Gastroesophageal sphincter (tissue), 4 donors: ENCODE data around the gene TBC1D19. TPM values are rescaled to one million over a fixed set of nuclear protein-coding genes. Genes with fewer than 3 reads are reported as not detected.
"Not testable (repeated sequence)": the region's sequence is repeated elsewhere in the genome, so short reads cannot be mapped to it uniquely, and the experiment has no call there.

Experiments
- ATAC-seq: fragments of 150-250 bp; one replicate; pipeline ENCODE4 v1.9.1; 2016; ENCODE audit warnings: mild to moderate bottlenecking, moderate library complexity
- H3K27ac ChIP-seq, 4 donors: fragments of 200-600 bp; sonication (generic) in 3 of 4; 1 replicate in 3 of 4; 2 replicates in 1 of 4; pipeline ENCODE4 v1.5.1; 2016 to 2019
- H3K27me3 ChIP-seq: fragments of 200-600 bp; sonication (generic); one replicate; pipeline ENCODE4 v1.5.1; 2019
- H3K36me3 ChIP-seq, 2 donors: fragments of 200-600 bp; sonication (generic); one replicate each; pipeline ENCODE4 v1.5.1; 2019; ENCODE audit warnings: control low read depth in 1 of 2
- H3K4me1 ChIP-seq, 3 donors: fragments of 200-600 bp; sonication (generic); 1 replicate in 2 of 3; 2 replicates in 1 of 3; pipeline ENCODE4 v1.5.1; 2016 to 2019; ENCODE audit warnings: control low read depth in 2 of 3
- H3K4me3 ChIP-seq, 2 donors: fragments of 200-600 bp; sonication (generic); one replicate each; pipeline ENCODE4 v1.5.1; 2019; ENCODE audit warnings: mild to moderate bottlenecking in 1 of 2, moderate library complexity in 1 of 2
- H3K9me3 ChIP-seq, 3 donors: fragments of 200-600 bp; sonication (generic); one replicate each; pipeline ENCODE4 v1.5.1; 2017 to 2019; ENCODE audit warnings: control low read depth in 2 of 3
- CTCF ChIP-seq, 4 experiments: fragments of 200-600 bp in 2 of 4; fragments of 450-650 bp in 2 of 4; sonication (generic) in 1 of 4; IDR thresholded peaks; one replicate each; pipeline ENCODE4 v1.5.1; 2017 to 2019; ENCODE audit warnings: antibody characterized with exemption in 4 of 4, mild to moderate bottlenecking in 2 of 4, moderate library complexity in 2 of 4
- EP300 ChIP-seq: sonication (generic); formaldehyde crosslinking; IDR thresholded peaks from one replicate; pipeline ENCODE4 v1.6.1; 2017; ENCODE audit warnings: antibody characterized with exemption, mild to moderate bottlenecking
- POLR2A ChIP-seq, 2 donors: fragments of 450-650 bp; IDR thresholded peaks; one replicate each; pipeline ENCODE4 v1.6.1; 2017; ENCODE audit warnings: antibody characterized with exemption in 2 of 2, mild to moderate bottlenecking in 2 of 2, moderate library complexity in 1 of 2
- POLR2AphosphoS5 ChIP-seq: sonication (generic); formaldehyde crosslinking; IDR thresholded peaks from one replicate; pipeline ENCODE4 v1.6.1; 2017; ENCODE audit warnings: antibody characterized with exemption
- WGBS, 2 donors: methylation state at CpG; one replicate each; pipeline ENCODE4 v1.1.5; 2018; ENCODE audit warnings: low coverage in 1 of 2; 5-methylcytosine and 5-hydroxymethylcytosine counted together
- total RNA-seq, 4 donors: library from RNA; depleted of rRNA; stranded (reverse); fragments of >200 nt; gene quantifications; one replicate each; pipeline ENCODE4 v1.1.0, GENCODE V29; 2016

Gene TBC1D19
- 10 to 100 TPM; 13.2 to 20.1 (median 15.9) TPM for total RNA-seq

- WGBS, 2 donors = 0 to 14% methylated on average over 4 to 5 of the region's 39 CpGs
- H3K4me1 ChIP-seq = peaks cover 0 to 21% (median 3%) of the 10 kb centered on the region in 3 donors
Observed at GRCh38 chr4:26583865-26584652, at the start of gene TBC1D19. TSS of gene TBC1D19 (plus strand) at chr4:26584084. CDS start at chr4:26584194, 110 bp downstream.

GRCh38 chr4:26542991-26543390 lies 40.9 kb upstream of the TBC1D19 start:
- no peak for ATAC-seq
- no peak overlapping the region for H3K4me3 ChIP-seq
- H3K9me3 ChIP-seq = peaks cover 0 to 31% (median 0%) of the 10 kb centered on the region in 3 donors
- TF ChIP-seq CTCF (IDR thresholded peaks at IDR 0.05) = no peak
- TF ChIP-seq POLR2A (IDR thresholded peaks at IDR 0.05) = no peak
- no peak for TF ChIP-seq EP300
- no peak for TF ChIP-seq POLR2AphosphoS5
- H3K27ac ChIP-seq = no peak overlapping the region
- no peaks in the 10 kb centered on the region for H3K4me1 ChIP-seq
- H3K36me3 ChIP-seq = no peaks in the 10 kb centered on the region
- no peaks in the 10 kb centered on the region for H3K27me3 ChIP-seq
- 47 to 48% methylated on average over 3 of the region's 3 CpGs for WGBS, 2 donors

More at GRCh38 chr4:26583865-26584652, at the start of gene TBC1D19:
- peak within 1 kb of the TSS; percentile 6 to 84 (median 78) for H3K27ac ChIP-seq
- peak within 1 kb of the TSS; percentile 67 to 90 for H3K4me3 ChIP-seq
- peak in 1 of 4 experiments; percentile 27 for TF ChIP-seq CTCF (IDR thresholded peaks at IDR 0.05)
- TF ChIP-seq EP300 = no peak
- no peak for TF ChIP-seq POLR2AphosphoS5
- peak; percentile 23 to 32 for TF ChIP-seq POLR2A (IDR thresholded peaks at IDR 0.05)
- no peaks in the 10 kb centered on the region for H3K9me3 ChIP-seq
- H3K27me3 ChIP-seq = no peaks in the 10 kb centered on the region
- no peaks in the 10 kb centered on the region for H3K36me3 ChIP-seq
- peak; percentile 98 for ATAC-seq

DNA sequence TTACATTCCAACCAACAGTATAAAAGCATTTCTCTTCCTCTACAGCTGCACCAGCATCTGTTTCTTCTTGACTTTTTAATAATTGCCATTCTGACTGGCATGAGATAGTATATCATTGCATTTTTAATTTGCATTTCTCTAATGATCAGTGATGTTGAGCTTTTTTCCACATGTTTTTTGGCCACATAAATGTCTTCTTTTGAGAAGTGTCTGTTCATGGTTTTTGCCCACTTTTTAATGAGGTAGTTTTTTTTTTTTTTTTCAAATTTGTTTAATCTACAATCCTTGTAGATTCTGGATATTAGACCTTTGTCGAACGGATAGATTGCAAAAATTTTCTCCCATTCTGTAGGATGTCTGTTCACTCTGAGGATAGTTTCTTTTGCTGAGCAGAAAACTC lies 39.5 kb upstream of the TBC1D19 start:
- Histone ChIP-seq H3K4me3 (no peak overlapping the region), H3K9me3 (peaks cover 0 to 31% (median 0%) of the 10 kb centered on the region in 3 donors), H3K27me3 (no peaks in the 10 kb centered on the region), H3K4me1 (no peaks in the 10 kb centered on the region), H3K27ac (no peak overlapping the region), H3K36me3 (no peaks in the 10 kb centered on the region)
- 85 to 100% methylated on average over 2 of the region's 2 CpGs for WGBS, 2 donors
- no peak for ATAC-seq
- TF ChIP-seq POLR2A (IDR thresholded peaks at IDR 0.05) (no peak), CTCF (IDR thresholded peaks at IDR 0.05) (no peak), POLR2AphosphoS5 (no peak), EP300 (no peak)

GRCh38 chr4:26548379-26548778 lies 35.5 kb upstream of the TBC1D19 start:
- WGBS, 2 donors = 56 to 75% methylated on average over 1 of the region's 1 CpG
- not testable (repeated sequence) for H3K27ac ChIP-seq, H3K27me3 ChIP-seq, ATAC-seq, H3K4me3 ChIP-seq, H3K4me1 ChIP-seq, H3K36me3 ChIP-seq
- peaks cover 0 to 31% (median 0%) of the 10 kb centered on the region in 3 donors for H3K9me3 ChIP-seq

GRCh38 chr4:26557164-26557563 lies 26.7 kb upstream of the TBC1D19 start:
- H3K27me3 ChIP-seq = peaks cover 6% of the 10 kb centered on the region
- ATAC-seq = no peak
- no peak for TF ChIP-seq CTCF (IDR thresholded peaks at IDR 0.05)
- peak; percentile 45 for TF ChIP-seq POLR2AphosphoS5
- no peak overlapping the region for H3K27ac ChIP-seq
- H3K4me1 ChIP-seq = no peaks in the 10 kb centered on the region
- no peaks in the 10 kb centered on the region for H3K36me3 ChIP-seq
- H3K4me3 ChIP-seq = no peak overlapping the region
- peaks cover 0 to 12% (median 0%) of the 10 kb centered on the region in 3 donors for H3K9me3 ChIP-seq
